22Rv1 (cell line): ENCODE results near the gene ABLIM3.

Experiments used
- ZFX ChIP-seq: fragments of 450-650 bp; IDR thresholded peaks from 2 replicates; pipeline ENCODE4 v1.6.1; 2017; ENCODE audit warnings: antibody characterized with exemption, borderline replicate concordance
- TF ChIP-seq, protein P1 (sequence below): fragments of 450-650 bp; IDR thresholded peaks from 2 replicates; pipeline ENCODE4 v1.5.1; 2017; ENCODE audit warnings: mild to moderate bottlenecking

DNA sequence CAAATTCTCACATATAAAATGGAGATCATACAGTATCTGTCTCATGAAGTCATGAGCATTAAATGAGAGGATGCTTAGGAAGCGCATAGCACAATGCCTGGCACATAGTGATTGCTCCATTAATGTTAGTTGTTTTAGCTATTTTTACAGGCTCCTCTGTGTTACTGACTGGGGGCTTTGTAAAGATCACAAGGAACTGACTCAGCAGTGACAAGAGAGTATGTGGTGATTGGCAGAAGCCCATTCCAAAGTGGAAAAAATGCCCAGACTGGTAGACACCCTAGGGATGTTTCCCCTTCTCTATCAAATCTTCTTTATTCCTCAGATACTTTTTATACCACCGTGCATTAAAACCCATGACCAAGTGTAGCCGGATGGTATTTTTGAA lies 33.5 kb downstream of the ABLIM3 start:
- TF ChIP-seq, protein P1, sequence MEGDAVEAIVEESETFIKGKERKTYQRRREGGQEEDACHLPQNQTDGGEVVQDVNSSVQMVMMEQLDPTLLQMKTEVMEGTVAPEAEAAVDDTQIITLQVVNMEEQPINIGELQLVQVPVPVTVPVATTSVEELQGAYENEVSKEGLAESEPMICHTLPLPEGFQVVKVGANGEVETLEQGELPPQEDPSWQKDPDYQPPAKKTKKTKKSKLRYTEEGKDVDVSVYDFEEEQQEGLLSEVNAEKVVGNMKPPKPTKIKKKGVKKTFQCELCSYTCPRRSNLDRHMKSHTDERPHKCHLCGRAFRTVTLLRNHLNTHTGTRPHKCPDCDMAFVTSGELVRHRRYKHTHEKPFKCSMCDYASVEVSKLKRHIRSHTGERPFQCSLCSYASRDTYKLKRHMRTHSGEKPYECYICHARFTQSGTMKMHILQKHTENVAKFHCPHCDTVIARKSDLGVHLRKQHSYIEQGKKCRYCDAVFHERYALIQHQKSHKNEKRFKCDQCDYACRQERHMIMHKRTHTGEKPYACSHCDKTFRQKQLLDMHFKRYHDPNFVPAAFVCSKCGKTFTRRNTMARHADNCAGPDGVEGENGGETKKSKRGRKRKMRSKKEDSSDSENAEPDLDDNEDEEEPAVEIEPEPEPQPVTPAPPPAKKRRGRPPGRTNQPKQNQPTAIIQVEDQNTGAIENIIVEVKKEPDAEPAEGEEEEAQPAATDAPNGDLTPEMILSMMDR, result no peak
- TF ChIP-seq ZFX, result no peak
